Spleen (tissue), 7 donors: ENCODE results near the gene PPP1R37.

Experiments
- CTCF ChIP-seq, 11 experiments: fragments of 200-600 bp in 7 of 11; fragments of 450-650 bp in 4 of 11; sonication (generic) in 4 of 11; IDR thresholded peaks in 8 of 11; conservative IDR thresholded peaks in 3 of 11; 1 replicate in 7 of 11; 2 replicates in 4 of 11; pipeline versions ENCODE4 v1.4.0 to v1.8.0; 2016 to 2021; ENCODE audit warnings: antibody characterized with exemption in 11 of 11, inconsistent platforms in 4 of 11, mild to moderate bottlenecking in 1 of 11
- POLR2A ChIP-seq, 3 donors: fragments of 450-650 bp; IDR thresholded peaks; one replicate each; pipeline ENCODE4 v1.5.1; 2017; ENCODE audit warnings: antibody characterized with exemption in 3 of 3, mild to moderate bottlenecking in 1 of 3
- POLR2AphosphoS5 ChIP-seq, 3 donors: sonication (generic); formaldehyde crosslinking; IDR thresholded peaks; one replicate each; pipeline ENCODE4 v1.5.1; 2017; ENCODE audit warnings: antibody characterized with exemption in 3 of 3
- donor health status: DM: no; HTN: no; CAD: no; lungs with moderate emphysema.
- donor health status: DM: no; HTN: no; CAD: no.
- donor health status: DM: no; HTN: no; CAD: no.

GRCh38 chr19:45164577-45165335 lies 71.8 kb downstream of the PPP1R37 start:
- peak in 1 of 11 experiments; percentile 10 for TF ChIP-seq CTCF (IDR thresholded peaks at IDR 0.05 in 8 of 11, conservative IDR thresholded peaks at IDR 0.05 in 3 of 11)
- no peak for TF ChIP-seq POLR2A (IDR thresholded peaks at IDR 0.05)
- peak in 2 of 3 donors; percentile 53 to 60 for TF ChIP-seq POLR2AphosphoS5 (IDR thresholded peaks at IDR 0.05)
